Measurements from ENCODE around the gene CDH4. TPM values are rescaled to one million over a fixed set of nuclear protein-coding genes. Genes with fewer than 3 reads are reported as not detected.
A peak's percentile ranks its signal among the peaks of the same experiment; 100 is the strongest.

The CDH4 gene
- total and polyA plus RNA-seq, 2 of the 8 experiments (the other 6 are each of a cell fraction or from before 2014, with no cell fraction given), result 4.3 to 7.9 TPM

GRCh38 chr20:61253264-61253639 is 1.2 kb downstream of the CDH4 start:
- TF ChIP-seq SUZ12 (IDR thresholded peaks at IDR 0.05; ENCODE audit: low read length) (peak; percentile 50; the same call in 1 of the 2 replicates), CTCF (IDR thresholded peaks at IDR 0.05; ENCODE audit: control extremely low read depth in 1 of 3, insufficient read depth in 1 of 3, low read depth in 1 of 3, low read length in 3 of 3) (peak; percentile 10 to 40 (median 34)), BRCA1 (IDR thresholded peaks at IDR 0.05; ENCODE audit: low read depth, low read length) (no peak), HDAC2 (IDR thresholded peaks at IDR 0.05; ENCODE audit: borderline replicate concordance in 1 of 2, low read depth in 2 of 2, low read length in 2 of 2) (no peak), TAF7 (optimal IDR thresholded peaks at IDR 0.05; ENCODE audit: borderline replicate concordance, low read depth, low read length) (peak; percentile 24)
- FAIRE-seq (no peak), DNase-seq (ENCODE audit: low read depth in 1 of 2, low spot score in 2 of 2) (peak in 1 of 2 experiments; percentile 65)
- Histone ChIP-seq H2BK12ac (ENCODE audit: low read depth, low read length) (peak overlapping the region; percentile 55; the same call in 1 of the 2 replicates), H3K79me1 (ENCODE audit: low read depth, low read length) (no peaks in the 10 kb centered on the region), H3K56ac (replicated peaks; ENCODE audit: insufficient read length, low read depth, low read length) (no peak overlapping the region), H3K4me1 (replicated peaks in 1 of 4; ENCODE audit: control insufficient read depth in 3 of 4, insufficient read depth in 4 of 4, low read length in 3 of 4) (peaks cover 0 to 24% (median 6%) of the 10 kb centered on the region in 4 experiments; a peak in 5 of 7 replicates), H3K23me2 (ENCODE audit: low read depth, low read length) (peaks cover 16% of the 10 kb centered on the region; the same call in 1 of the 2 replicates), H3K9me3 (ENCODE audit: insufficient read depth in 2 of 2, low read depth in 1 of 2, low read length in 1 of 2) (no peaks in the 10 kb centered on the region), H4K20me1 (replicated peaks in 1 of 2; ENCODE audit: control insufficient read depth in 1 of 2, insufficient read depth in 2 of 2, low read length in 2 of 2) (peaks cover 0 to 5% of the 10 kb centered on the region in 2 experiments), H3K27me3 (replicated peaks in 1 of 4; ENCODE audit: control insufficient read depth in 3 of 4, extremely low read depth in 1 of 4, insufficient read depth in 3 of 4, low read length in 3 of 4) (peaks cover 16 to 72% (median 57%) of the 10 kb centered on the region in 4 experiments), H2AFZ (ENCODE audit: low read length) (no peak overlapping the region), H2BK120ac (replicated peaks; ENCODE audit: low read depth, low read length) (no peak overlapping the region), H3K36me3 (ENCODE audit: control insufficient read depth in 2 of 4, insufficient read depth in 4 of 4, low read length in 3 of 4) (peaks cover 0 to 5% (median 2%) of the 10 kb centered on the region in 4 experiments; a peak in 1 of 8 replicates), H4K8ac (ENCODE audit: extremely low read depth, insufficient read depth, low read length) (no peak overlapping the region), H3K18ac (ENCODE audit: extremely low read depth, low read length) (no peak overlapping the region), H4K91ac (replicated peaks; ENCODE audit: insufficient read length, low read length) (no peak overlapping the region), H3K4ac (replicated peaks; ENCODE audit: insufficient read length, low read depth, low read length) (no peak overlapping the region), H3K27ac (ENCODE audit: low read depth, low read length) (no peak overlapping the region), H3K4me3 (ENCODE audit: extremely low read depth in 1 of 4, insufficient read depth in 2 of 4, low read depth in 3 of 4, low read length in 4 of 4) (peak overlapping the region; percentile 38 to 74 (median 52)), H3K23ac (ENCODE audit: insufficient read length) (no peak overlapping the region), H2BK5ac (ENCODE audit: low read depth, low read length) (no peak overlapping the region), H2BK20ac (ENCODE audit: low read length) (no peak overlapping the region), H2AK5ac (ENCODE audit: low read depth, low read length) (no peak overlapping the region), H3K14ac (ENCODE audit: insufficient read length) (no peak overlapping the region), H3K79me2 (ENCODE audit: control insufficient read depth in 1 of 2, insufficient read depth in 2 of 2, low read length in 2 of 2) (no peaks in the 10 kb centered on the region), H3K4me2 (ENCODE audit: insufficient read depth in 1 of 2, low read depth in 2 of 2, low read length in 2 of 2) (peak overlapping the region; percentile 92 to 98), H4K5ac (ENCODE audit: insufficient read length, low read depth, low read length) (no peak overlapping the region), H2BK15ac (ENCODE audit: low read length) (no peak overlapping the region), H3K9ac (replicated peaks in 1 of 4; ENCODE audit: extremely low read depth in 1 of 4, low read depth in 3 of 4, low read length in 3 of 4) (no peak overlapping the region)
- POLR2A ChIA-PET (ENCODE audit: partially characterized antibody), result interaction anchor here (1.3 kb wide), 1 partner anchor 15 kb away, joined by 3 read pairs; no protein-coding TSS in a partner anchor
- 1% methylated on average over 26 of the region's 51 CpGs; no CpG with 5 or more reads in 1 of the 2 experiments for WGBS, 2 experiments (ENCODE audit: extremely low coverage in 1 of 2, insufficient coverage in 1 of 2, insufficient read length in 1 of 2, insufficient replicate concordance in 2 of 2, low coverage in 1 of 2, low lambda C conversion rate in 2 of 2, missing lambda C conversion rate in 1 of 2)
- CTCF ChIA-PET (ENCODE audit: partially characterized antibody), result interaction anchor here (0.9 to 7.2 kb wide), 10 partner anchors 9 to 404 kb away, joined by 3 to 39 read pairs (median 4); no protein-coding TSS in a partner anchor

All from H1 (cell line).